ENCODE measurements around the gene HM13. TPM values are rescaled to one million over a fixed set of nuclear protein-coding genes. Genes with fewer than 3 reads are reported as not detected.

The HM13 gene
- total and polyA plus RNA-seq, 2 of the 13 experiments (the other 11 are each of a cell fraction or from before 2014, with no cell fraction given): 118 to 243 TPM

DNA sequence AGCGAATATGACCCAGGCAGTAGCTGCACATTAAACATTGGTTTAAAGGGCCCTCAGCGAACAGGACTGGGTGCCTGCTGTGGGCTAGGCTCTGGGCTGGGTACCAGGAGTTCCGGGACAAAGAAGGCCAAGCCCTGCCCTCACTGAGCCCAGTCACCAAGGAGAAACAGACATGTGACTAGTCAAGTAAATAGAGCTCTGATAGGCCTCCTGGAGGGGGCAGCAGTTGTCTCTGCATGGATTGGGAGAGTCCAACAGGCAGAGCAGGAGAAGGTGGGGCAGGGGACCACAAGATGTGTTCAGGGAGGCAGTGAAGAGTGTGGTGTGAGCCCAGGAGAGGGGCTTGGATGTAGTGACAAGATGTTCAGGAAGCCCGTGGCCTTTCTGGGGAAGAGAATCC lies 3.1 kb downstream of the HM13 start (continued):
- TF ChIP-seq ZNF552 (CRISPR knock-in tag; IDR thresholded peaks at IDR 0.05; ENCODE audit: borderline replicate concordance): no peak
- no peak for TF ChIP-seq ZNF460 (CRISPR knock-in tag; IDR thresholded peaks at IDR 0.05; ENCODE audit: borderline replicate concordance)
- no peak for TF ChIP-seq ATF7 (IDR thresholded peaks at IDR 0.05)
- no peak for TF ChIP-seq ATF7 (CRISPR knock-in tag; IDR thresholded peaks at IDR 0.05)
- TF ChIP-seq GTF3A (CRISPR knock-in tag; conservative IDR thresholded peaks at IDR 0.05): no peak
- no peak for TF ChIP-seq ARNT (IDR thresholded peaks at IDR 0.05)
- TF ChIP-seq POLR2AphosphoS2 (IDR thresholded peaks at IDR 0.05; ENCODE audit: low read depth, low read length): no peak; the same call in 1 of the 2 replicates
- TF ChIP-seq, protein P1, sequence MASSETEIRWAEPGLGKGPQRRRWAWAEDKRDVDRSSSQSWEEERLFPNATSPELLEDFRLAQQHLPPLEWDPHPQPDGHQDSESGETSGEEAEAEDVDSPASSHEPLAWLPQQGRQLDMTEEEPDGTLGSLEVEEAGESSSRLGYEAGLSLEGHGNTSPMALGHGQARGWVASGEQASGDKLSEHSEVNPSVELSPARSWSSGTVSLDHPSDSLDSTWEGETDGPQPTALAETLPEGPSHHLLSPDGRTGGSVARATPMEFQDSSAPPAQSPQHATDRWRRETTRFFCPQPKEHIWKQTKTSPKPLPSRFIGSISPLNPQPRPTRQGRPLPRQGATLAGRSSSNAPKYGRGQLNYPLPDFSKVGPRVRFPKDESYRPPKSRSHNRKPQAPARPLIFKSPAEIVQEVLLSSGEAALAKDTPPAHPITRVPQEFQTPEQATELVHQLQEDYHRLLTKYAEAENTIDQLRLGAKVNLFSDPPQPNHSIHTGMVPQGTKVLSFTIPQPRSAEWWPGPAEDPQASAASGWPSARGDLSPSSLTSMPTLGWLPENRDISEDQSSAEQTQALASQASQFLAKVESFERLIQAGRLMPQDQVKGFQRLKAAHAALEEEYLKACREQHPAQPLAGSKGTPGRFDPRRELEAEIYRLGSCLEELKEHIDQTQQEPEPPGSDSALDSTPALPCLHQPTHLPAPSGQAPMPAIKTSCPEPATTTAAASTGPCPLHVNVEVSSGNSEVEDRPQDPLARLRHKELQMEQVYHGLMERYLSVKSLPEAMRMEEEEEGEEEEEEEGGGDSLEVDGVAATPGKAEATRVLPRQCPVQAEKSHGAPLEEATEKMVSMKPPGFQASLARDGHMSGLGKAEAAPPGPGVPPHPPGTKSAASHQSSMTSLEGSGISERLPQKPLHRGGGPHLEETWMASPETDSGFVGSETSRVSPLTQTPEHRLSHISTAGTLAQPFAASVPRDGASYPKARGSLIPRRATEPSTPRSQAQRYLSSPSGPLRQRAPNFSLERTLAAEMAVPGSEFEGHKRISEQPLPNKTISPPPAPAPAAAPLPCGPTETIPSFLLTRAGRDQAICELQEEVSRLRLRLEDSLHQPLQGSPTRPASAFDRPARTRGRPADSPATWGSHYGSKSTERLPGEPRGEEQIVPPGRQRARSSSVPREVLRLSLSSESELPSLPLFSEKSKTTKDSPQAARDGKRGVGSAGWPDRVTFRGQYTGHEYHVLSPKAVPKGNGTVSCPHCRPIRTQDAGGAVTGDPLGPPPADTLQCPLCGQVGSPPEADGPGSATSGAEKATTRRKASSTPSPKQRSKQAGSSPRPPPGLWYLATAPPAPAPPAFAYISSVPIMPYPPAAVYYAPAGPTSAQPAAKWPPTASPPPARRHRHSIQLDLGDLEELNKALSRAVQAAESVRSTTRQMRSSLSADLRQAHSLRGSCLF (CRISPR knock-in tag; IDR thresholded peaks at IDR 0.05; ENCODE audit: borderline replicate concordance): no peak
- TF ChIP-seq MAFG (CRISPR knock-in tag; IDR thresholded peaks at IDR 0.05): no peak
- TF ChIP-seq ZSCAN21 (CRISPR knock-in tag; IDR thresholded peaks at IDR 0.05; ENCODE audit: borderline replicate concordance): 0 out of 2 replicates have a peak, but pooled peaks have one; percentile 22
- TF ChIP-seq ZNF644 (CRISPR knock-in tag; IDR thresholded peaks at IDR 0.05; ENCODE audit: low read depth): peak; percentile 70; the same call in 1 of the 2 replicates
- peak; percentile 85 for TF ChIP-seq XRCC5 (optimal IDR thresholded peaks at IDR 0.05; ENCODE audit: low read length)
- TF ChIP-seq NCOR1 (IDR thresholded peaks at IDR 0.05; ENCODE audit: borderline replicate concordance, low read length): no peak
- TF ChIP-seq, protein P2, sequence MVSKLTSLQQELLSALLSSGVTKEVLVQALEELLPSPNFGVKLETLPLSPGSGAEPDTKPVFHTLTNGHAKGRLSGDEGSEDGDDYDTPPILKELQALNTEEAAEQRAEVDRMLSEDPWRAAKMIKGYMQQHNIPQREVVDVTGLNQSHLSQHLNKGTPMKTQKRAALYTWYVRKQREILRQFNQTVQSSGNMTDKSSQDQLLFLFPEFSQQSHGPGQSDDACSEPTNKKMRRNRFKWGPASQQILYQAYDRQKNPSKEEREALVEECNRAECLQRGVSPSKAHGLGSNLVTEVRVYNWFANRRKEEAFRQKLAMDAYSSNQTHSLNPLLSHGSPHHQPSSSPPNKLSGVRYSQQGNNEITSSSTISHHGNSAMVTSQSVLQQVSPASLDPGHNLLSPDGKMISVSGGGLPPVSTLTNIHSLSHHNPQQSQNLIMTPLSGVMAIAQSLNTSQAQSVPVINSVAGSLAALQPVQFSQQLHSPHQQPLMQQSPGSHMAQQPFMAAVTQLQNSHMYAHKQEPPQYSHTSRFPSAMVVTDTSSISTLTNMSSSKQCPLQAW (CRISPR knock-in tag; IDR thresholded peaks at IDR 0.05): no peak
- TF ChIP-seq PHB2 (IDR thresholded peaks at IDR 0.05; ENCODE audit: partially characterized antibody): no peak
- TF ChIP-seq, protein P3, sequence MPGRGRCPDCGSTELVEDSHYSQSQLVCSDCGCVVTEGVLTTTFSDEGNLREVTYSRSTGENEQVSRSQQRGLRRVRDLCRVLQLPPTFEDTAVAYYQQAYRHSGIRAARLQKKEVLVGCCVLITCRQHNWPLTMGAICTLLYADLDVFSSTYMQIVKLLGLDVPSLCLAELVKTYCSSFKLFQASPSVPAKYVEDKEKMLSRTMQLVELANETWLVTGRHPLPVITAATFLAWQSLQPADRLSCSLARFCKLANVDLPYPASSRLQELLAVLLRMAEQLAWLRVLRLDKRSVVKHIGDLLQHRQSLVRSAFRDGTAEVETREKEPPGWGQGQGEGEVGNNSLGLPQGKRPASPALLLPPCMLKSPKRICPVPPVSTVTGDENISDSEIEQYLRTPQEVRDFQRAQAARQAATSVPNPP (CRISPR knock-in tag; IDR thresholded peaks at IDR 0.05): no peak
- peak; percentile 50 for TF ChIP-seq POLR2G (IDR thresholded peaks at IDR 0.05; ENCODE audit: low read depth, low read length)
- TF ChIP-seq, protein P4, sequence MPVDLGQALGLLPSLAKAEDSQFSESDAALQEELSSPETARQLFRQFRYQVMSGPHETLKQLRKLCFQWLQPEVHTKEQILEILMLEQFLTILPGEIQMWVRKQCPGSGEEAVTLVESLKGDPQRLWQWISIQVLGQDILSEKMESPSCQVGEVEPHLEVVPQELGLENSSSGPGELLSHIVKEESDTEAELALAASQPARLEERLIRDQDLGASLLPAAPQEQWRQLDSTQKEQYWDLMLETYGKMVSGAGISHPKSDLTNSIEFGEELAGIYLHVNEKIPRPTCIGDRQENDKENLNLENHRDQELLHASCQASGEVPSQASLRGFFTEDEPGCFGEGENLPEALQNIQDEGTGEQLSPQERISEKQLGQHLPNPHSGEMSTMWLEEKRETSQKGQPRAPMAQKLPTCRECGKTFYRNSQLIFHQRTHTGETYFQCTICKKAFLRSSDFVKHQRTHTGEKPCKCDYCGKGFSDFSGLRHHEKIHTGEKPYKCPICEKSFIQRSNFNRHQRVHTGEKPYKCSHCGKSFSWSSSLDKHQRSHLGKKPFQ (CRISPR knock-in tag; IDR thresholded peaks at IDR 0.05; ENCODE audit: insufficient replicate concordance): no peak
- TF ChIP-seq KDM3A (CRISPR knock-in tag; IDR thresholded peaks at IDR 0.05; ENCODE audit: low read depth): no peak
- TF ChIP-seq BORCS8-MEF2B (CRISPR knock-in tag; IDR thresholded peaks at IDR 0.05): no peak
- TF ChIP-seq ELF3 (CRISPR knock-in tag; IDR thresholded peaks at IDR 0.05): peak; percentile 11; the same call in 1 of the 2 replicates

Measured in HepG2 (cell line).